Heart left ventricle (tissue), 16 donors: ENCODE data around the gene KIAA1958. TPM values are rescaled to one million over a fixed set of nuclear protein-coding genes. Genes with fewer than 3 reads are reported as not detected.

ENCODE experiments used
- ATAC-seq, 4 donors: fragments of 200-7000 bp; cut with Tn5 transposase; one replicate each; pipeline ENCODE4 v1.9.1; 2020 to 2022; ENCODE audit warnings: moderate library complexity in 4 of 4, mild to moderate bottlenecking in 3 of 4, moderate number of reproducible peaks in 1 of 4
- DNase-seq, 5 donors: peaks; one replicate each; pipeline ENCODE4 v3.0.0-alpha.2; 2020
- H3K27ac ChIP-seq, 12 donors: fragments of 200-600 bp; sonication (generic) in 4 of 12; one replicate each; pipeline versions ENCODE4 v1.5.0 to v1.8.0; 2016 to 2022; ENCODE audit warnings: mild to moderate bottlenecking in 2 of 12
- H3K27me3 ChIP-seq, 9 donors: fragments of 200-600 bp; sonication (generic) in 2 of 9; one replicate each; pipeline versions ENCODE4 v1.5.1 to v1.8.0; 2016 to 2022; ENCODE audit warnings: mild to moderate bottlenecking in 3 of 9
- H3K36me3 ChIP-seq, 9 donors: fragments of 200-600 bp; sonication (generic) in 2 of 9; one replicate each; pipeline versions ENCODE4 v1.5.0 to v1.8.0; 2018 to 2022; ENCODE audit warnings: mild to moderate bottlenecking in 2 of 9
- H3K4me1 ChIP-seq, 12 donors: fragments of 200-600 bp; sonication (generic) in 4 of 12; one replicate each; pipeline versions ENCODE4 v1.5.0 to v1.8.0; 2016 to 2022; ENCODE audit warnings: mild to moderate bottlenecking in 3 of 12
- H3K4me3 ChIP-seq, 12 donors: fragments of 200-600 bp; sonication (generic) in 4 of 12; one replicate each; pipeline versions ENCODE4 v1.5.0 to v1.8.0; 2017 to 2022; ENCODE audit warnings: mild to moderate bottlenecking in 9 of 12, moderate library complexity in 4 of 12
- H3K9me3 ChIP-seq, 12 donors: fragments of 200-600 bp; sonication (generic) in 4 of 12; one replicate each; pipeline versions ENCODE4 v1.5.0 to v1.8.0; 2016 to 2022; ENCODE audit warnings: mild to moderate bottlenecking in 1 of 12
- POLR2A ChIP-seq, 2 donors: fragments of 450-650 bp; IDR thresholded peaks; one replicate each; pipeline ENCODE4 v1.6.1; 2017; ENCODE audit warnings: antibody characterized with exemption in 2 of 2, mild to moderate bottlenecking in 2 of 2, moderate library complexity in 2 of 2
- WGBS, 4 donors: extraction: QIAGEN DNeasy Blood & Tissue Kit in 2 of 4; methylation state at CpG; one replicate each; pipeline versions ENCODE4 v1.1.5 to v1.1.7; 2013 to 2018; 5-methylcytosine and 5-hydroxymethylcytosine counted together
- intact Hi-C, 10 donors: fragments of 100-400 bp; cut with DNase I; formaldehyde crosslinking; loops; one replicate each; pipeline versions ENCODE4 v1.11.1 to v1.14.2; 2022
- polyA plus RNA-seq, 2 donors: library from polyadenylated mRNA; stranded (reverse); fragments of 200-250 nt; gene quantifications; one replicate each; pipeline ENCODE4 v1.2.3, GENCODE V29; 2013
- total RNA-seq, 9 donors: library from RNA; depleted of rRNA in 2 of 9; stranded (reverse); fragments of >200 nt in 2 of 9; fragmentation: NEBNext Ultra II Directional in 3 of 9; extraction: Animal tissue kit (Norgen Biotek cat#: 25700) in 3 of 9; gene quantifications; one replicate each; pipeline versions ENCODE4 v1.1.0 to v1.2.4, GENCODE V29; 2016 to 2023
- TF ChIP-seq, protein P1 (sequence below), 12 donors: fragments of 200-600 bp; sonication (generic) in 4 of 12; IDR thresholded peaks; one replicate each; pipeline versions ENCODE4 v1.5.0 to v1.8.0; 2018 to 2022; ENCODE audit warnings: antibody characterized with exemption in 12 of 12, mild to moderate bottlenecking in 5 of 12
- donor health status: ischemic (EF 13 %, LVEDD 7.1; RV severe dilation, severe dysfunction).
- donor health status: healthy with polysubstance abuse.
- donor health status: DM: no; HTN: yes; CAD: no.
- donor health status: DM: no; HTN: no; CAD: no.
- donor health status: ischemic (EF 25% LVEDD 6.9; RV normal size, moderate dysfunction).
- donor health status: ischemic (EF 25% LVEDD 5.7; RV mildly dilated, moderate dysfunction).
- donor health status: healthy.
- donor health status: DM: yes; HTN: yes; CAD: no.
- donor health status: ischemic (EF 35%, LVEDD 5.7; RV mildly dilated, moderate dysfunction).
- donor health status: nonischemic (EF 11% LVEDD 7.7; RV severe dilation, severe dysfunction).
- donor health status: DM: yes; HTN: yes; CAD: no.
- donor health status: PGD.
- donor health status: ischemic (EF 29% LVEDD 5.4; RV normal size, mild dysfunction).
- donor health status: nonischemic (EF 23%, LVEDD 6.1; RV moderate dilation, normal function).

The KIAA1958 gene
- total and polyA plus RNA-seq, 11 donors: 0.99 to 8.5 (median 5.8) TPM

DNA sequence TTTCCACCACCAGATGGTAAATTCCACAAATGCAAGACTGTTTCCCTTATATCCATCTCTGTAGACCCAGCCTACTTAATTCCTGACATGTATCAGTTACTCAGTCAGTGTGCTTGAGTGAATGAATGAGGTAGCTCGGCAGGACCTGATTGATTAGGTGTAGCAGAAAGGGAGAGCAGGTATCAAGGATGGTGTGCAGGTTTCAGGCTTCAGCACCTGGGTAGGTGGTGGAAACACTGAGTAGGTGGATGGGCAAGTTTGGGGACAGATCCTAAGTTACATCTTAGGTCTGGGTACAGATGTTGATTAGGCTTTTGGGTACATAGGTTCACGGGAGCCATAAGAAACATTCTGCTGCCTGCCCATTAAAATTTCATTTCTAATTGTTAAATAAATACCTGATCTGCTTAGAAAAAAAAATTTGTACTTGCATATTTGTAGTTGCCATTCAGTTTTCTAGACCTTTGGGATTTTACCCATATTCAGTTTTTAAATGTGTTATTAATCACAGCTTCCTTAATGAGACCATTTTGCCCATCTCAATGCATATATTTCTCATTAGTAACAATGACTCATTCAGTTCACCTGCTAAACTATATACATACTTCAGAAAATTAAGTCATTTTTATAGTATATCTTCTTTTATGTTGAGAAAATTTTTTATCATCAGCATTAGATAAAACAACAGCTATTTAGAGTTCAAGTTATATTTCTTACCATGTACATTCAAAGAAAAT lies 119.5 kb downstream of the KIAA1958 start:
- 95 to 98% (median 96%) methylated on average over 2 of the region's 2 CpGs for WGBS, 4 donors
- TF ChIP-seq, protein P1, sequence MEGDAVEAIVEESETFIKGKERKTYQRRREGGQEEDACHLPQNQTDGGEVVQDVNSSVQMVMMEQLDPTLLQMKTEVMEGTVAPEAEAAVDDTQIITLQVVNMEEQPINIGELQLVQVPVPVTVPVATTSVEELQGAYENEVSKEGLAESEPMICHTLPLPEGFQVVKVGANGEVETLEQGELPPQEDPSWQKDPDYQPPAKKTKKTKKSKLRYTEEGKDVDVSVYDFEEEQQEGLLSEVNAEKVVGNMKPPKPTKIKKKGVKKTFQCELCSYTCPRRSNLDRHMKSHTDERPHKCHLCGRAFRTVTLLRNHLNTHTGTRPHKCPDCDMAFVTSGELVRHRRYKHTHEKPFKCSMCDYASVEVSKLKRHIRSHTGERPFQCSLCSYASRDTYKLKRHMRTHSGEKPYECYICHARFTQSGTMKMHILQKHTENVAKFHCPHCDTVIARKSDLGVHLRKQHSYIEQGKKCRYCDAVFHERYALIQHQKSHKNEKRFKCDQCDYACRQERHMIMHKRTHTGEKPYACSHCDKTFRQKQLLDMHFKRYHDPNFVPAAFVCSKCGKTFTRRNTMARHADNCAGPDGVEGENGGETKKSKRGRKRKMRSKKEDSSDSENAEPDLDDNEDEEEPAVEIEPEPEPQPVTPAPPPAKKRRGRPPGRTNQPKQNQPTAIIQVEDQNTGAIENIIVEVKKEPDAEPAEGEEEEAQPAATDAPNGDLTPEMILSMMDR (IDR thresholded peaks at IDR 0.05): no peak
- TF ChIP-seq POLR2A (IDR thresholded peaks at IDR 0.05): no peak
- Histone ChIP-seq H3K27ac (no peak overlapping the region), H3K4me1 (no peaks in the 10 kb centered on the region), H3K4me3 (no peak overlapping the region), H3K27me3 (no peaks in the 10 kb centered on the region), H3K9me3 (no peaks in the 10 kb centered on the region), H3K36me3 (no peaks in the 10 kb centered on the region)
- DNase-seq (no peak), ATAC-seq (no peak)
- intact Hi-C loops: no loop called here

DNA sequence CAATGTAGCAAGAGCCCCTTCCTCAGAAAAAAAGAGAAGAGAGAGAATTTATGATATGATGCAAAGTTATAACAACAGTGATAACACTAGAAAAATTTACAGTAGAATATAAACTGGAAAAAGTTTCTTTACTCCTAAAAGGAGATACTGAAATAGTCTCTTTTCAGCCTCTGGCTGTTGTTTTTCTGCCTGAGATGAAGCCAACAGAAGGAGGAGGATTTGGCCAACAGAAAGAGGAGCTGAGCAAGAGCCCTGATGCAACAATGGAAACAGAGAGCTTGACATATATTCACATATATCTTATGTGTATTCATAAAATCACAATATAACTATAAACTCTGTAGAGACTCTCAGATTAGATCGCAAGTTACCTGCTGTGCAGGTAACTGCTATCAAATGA lies 122.2 kb downstream of the KIAA1958 start:
- no peak overlapping the region for H3K27ac ChIP-seq
- no peak for TF ChIP-seq POLR2A (IDR thresholded peaks at IDR 0.05)
- TF ChIP-seq, protein P1 (IDR thresholded peaks at IDR 0.05): no peak
- H3K4me1 ChIP-seq: no peaks in the 10 kb centered on the region
- H3K9me3 ChIP-seq: no peaks in the 10 kb centered on the region
- no peak overlapping the region for H3K4me3 ChIP-seq
- intact Hi-C loops: no loop called here
- DNase-seq: no peak
- ATAC-seq: no peak
- 95 to 100% (median 97%) methylated on average over 1 of the region's 1 CpG for WGBS, 4 donors
- H3K27me3 ChIP-seq: no peaks in the 10 kb centered on the region
- no peaks in the 10 kb centered on the region for H3K36me3 ChIP-seq

DNA sequence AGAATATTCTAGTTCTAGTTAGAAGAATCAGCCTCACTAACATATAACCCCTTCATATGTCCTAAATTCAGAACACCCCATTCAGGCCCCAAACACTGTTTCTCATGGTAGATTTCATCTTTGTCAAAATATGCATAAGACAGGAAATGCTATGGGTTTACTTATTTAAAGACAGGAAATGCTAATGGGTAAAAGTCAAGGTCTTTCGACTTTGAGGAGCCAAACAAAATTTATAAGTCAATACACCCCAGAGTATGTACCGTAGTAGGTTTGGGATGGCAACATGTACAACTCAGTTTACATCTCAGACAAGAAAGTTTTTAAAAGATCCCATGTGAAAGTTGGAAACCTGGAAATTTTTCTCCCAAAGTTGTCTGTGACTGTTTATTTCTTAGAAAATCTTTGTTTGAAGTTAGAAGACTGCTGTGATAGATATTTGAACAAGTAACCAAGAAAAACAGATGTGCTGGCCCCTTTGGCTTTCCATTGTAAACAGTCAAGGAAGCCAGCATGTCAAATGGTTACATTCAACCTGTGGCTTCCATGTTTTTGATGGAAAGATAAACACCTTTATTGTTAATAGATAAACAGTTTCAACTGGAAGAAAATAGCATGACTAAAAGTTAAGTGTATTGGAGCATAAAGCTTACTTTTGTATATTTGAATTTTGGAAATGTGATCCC lies 129.1 kb downstream of the KIAA1958 start:
- ATAC-seq (no peak), DNase-seq (no peak)
- H3K9me3 ChIP-seq: no peaks in the 10 kb centered on the region
- no peak overlapping the region for H3K4me3 ChIP-seq
- intact Hi-C loops: no loop called here
- peaks cover 0 to 6% (median 0%) of the 10 kb centered on the region in 9 donors for H3K36me3 ChIP-seq
- H3K27ac ChIP-seq: no peak overlapping the region
- H3K27me3 ChIP-seq: no peaks in the 10 kb centered on the region
- peaks cover 0 to 8% (median 0%) of the 10 kb centered on the region in 12 donors for H3K4me1 ChIP-seq
- WGBS, 4 donors: 74 to 84% (median 79%) methylated on average over 2 of the region's 2 CpGs
- no peak for TF ChIP-seq POLR2A (IDR thresholded peaks at IDR 0.05)
- TF ChIP-seq, protein P1 (IDR thresholded peaks at IDR 0.05): no peak

DNA sequence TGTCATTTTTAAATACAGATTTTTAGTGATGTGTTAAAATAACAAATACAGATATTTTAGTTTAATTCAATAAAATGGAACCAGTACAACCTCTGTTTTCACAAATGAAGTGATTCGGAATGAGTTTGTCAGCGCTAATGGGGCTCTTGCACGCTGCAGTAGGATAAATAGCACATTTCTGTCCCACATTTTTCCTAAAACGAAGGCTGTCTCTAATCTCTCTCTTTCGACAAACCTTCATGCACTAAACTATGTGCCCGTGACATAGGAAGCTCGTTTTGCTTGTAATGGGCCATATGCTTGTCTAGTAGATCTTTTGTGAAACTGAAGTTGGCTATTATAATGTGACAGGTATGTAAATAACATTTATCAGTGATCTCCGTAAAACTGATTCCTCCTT lies 130.7 kb downstream of the KIAA1958 start:
- no peaks in the 10 kb centered on the region for H3K27me3 ChIP-seq
- intact Hi-C loops: no loop called here
- TF ChIP-seq, protein P1 (IDR thresholded peaks at IDR 0.05): no peak
- TF ChIP-seq POLR2A (IDR thresholded peaks at IDR 0.05): no peak
- no peak overlapping the region for H3K4me3 ChIP-seq
- peaks cover 0 to 6% (median 0%) of the 10 kb centered on the region in 9 donors for H3K36me3 ChIP-seq
- peaks cover 0 to 11% (median 0%) of the 10 kb centered on the region in 12 donors for H3K4me1 ChIP-seq
- H3K9me3 ChIP-seq: no peaks in the 10 kb centered on the region
- 93 to 94% (median 93%) methylated on average over 8 of the region's 8 CpGs for whole genome bisulfite sequencing, 4 donors
- no peak overlapping the region for H3K27ac ChIP-seq
- DNase-seq (no peak), ATAC-seq (no peak)
